B cell (primary cell): ENCODE results near the gene RREB1. TPM values are rescaled to one million over a fixed set of nuclear protein-coding genes. Genes with fewer than 3 reads are reported as not detected.

Experiments used
- ATAC-seq: fragments of 200-7000 bp; cut with Tn5 transposase; one replicate; pipeline ENCODE4 v1.10.0; 2021; ENCODE audit warnings: low read depth, mild to moderate bottlenecking, moderate number of reproducible peaks, moderate library complexity
- CTCF ChIA-PET: fragments of 350-600 bp; sonication (Branson Sonifier 250); formaldehyde crosslinking; loops from one replicate; lab custom pipeline; 2021; ENCODE audit warnings: antibody characterized with exemption, inconsistent platforms; lab: Charles Lee
- POLR2A ChIA-PET: fragments of 350-600 bp; sonication (Branson Sonifier 250); formaldehyde crosslinking; loops from one replicate; lab custom pipeline; 2021; ENCODE audit warnings: antibody characterized with exemption; lab: Charles Lee
- DNase-seq: peaks from one replicate; pipeline ENCODE4 v3.0.0; 2013
- H2AFZ ChIP-seq: 2 replicates; pipeline ENCODE4 v1.6.1; 2012; ENCODE audit warnings: mild to moderate bottlenecking, low read depth, low read length; ENCODE audit not compliant: insufficient read depth, poor library complexity, severe bottlenecking
- H3K27ac ChIP-seq, 2 donors: 1 replicate in 1 of 2; 2 replicates in 1 of 2; pipeline ENCODE4 v1.5.1; 2012 to 2013; ENCODE audit warnings: low read length in 2 of 2, mild to moderate bottlenecking in 2 of 2, moderate library complexity in 1 of 2
- H3K27me3 ChIP-seq, 4 experiments: fragments of 200-600 bp in 1 of 4; sonication (generic) in 1 of 4; replicated peaks in 1 of 4; 1 replicate in 2 of 4; 2 replicates in 2 of 4; pipeline versions ENCODE4 v1.6.1 to v1.7.0; 2013 to 2016; ENCODE audit warnings: low read length in 3 of 4, mild to moderate bottlenecking in 2 of 4, mixed read lengths in 1 of 4, moderate library complexity in 1 of 4; ENCODE audit not compliant: insufficient read depth in 4 of 4, control insufficient read depth in 3 of 4; ENCODE audit errors: control extremely low read depth in 1 of 4
- H3K36me3 ChIP-seq, 2 experiments: replicated peaks in 1 of 2; 1 replicate in 1 of 2; 2 replicates in 1 of 2; pipeline versions ENCODE4 v1.6.1 to v1.7.1; 2013; ENCODE audit warnings: low read length in 1 of 2; ENCODE audit not compliant: insufficient read depth in 2 of 2, control insufficient read depth in 1 of 2; ENCODE audit errors: control extremely low read depth in 1 of 2, extremely low read depth in 1 of 2
- H3K4me1 ChIP-seq, 2 donors: fragments of 200-600 bp in 1 of 2; sonication (generic) in 1 of 2; 1 replicate in 1 of 2; 2 replicates in 1 of 2; pipeline versions ENCODE4 v1.5.1 to v1.6.1; 2013 to 2017; ENCODE audit warnings: low read length in 2 of 2; ENCODE audit not compliant: control insufficient read depth in 2 of 2, insufficient read depth in 2 of 2
- H3K4me2 ChIP-seq: replicated peaks from 2 replicates; pipeline ENCODE3; 2012; ENCODE audit warnings: mild to moderate bottlenecking, low read depth, low read length; ENCODE audit not compliant: poor library complexity, severe bottlenecking
- H3K4me3 ChIP-seq, 5 experiments: fragments of 200-600 bp in 1 of 5; sonication (generic) in 1 of 5; 1 replicate in 3 of 5; 2 replicates in 2 of 5; pipeline versions ENCODE4 v1.5.1 to v1.7.0; 2011 to 2016; ENCODE audit warnings: low read length in 4 of 5, mild to moderate bottlenecking in 4 of 5, low read depth in 2 of 5, control low read depth in 1 of 5, moderate library complexity in 1 of 5; ENCODE audit not compliant: insufficient read depth in 1 of 5; ENCODE audit errors: control extremely low read depth in 1 of 5, extremely low read depth in 1 of 5
- H3K79me2 ChIP-seq: fragments of 200-600 bp; sonication (generic); one replicate; pipeline ENCODE4 v1.6.0; 2016; ENCODE audit warnings: low read length; ENCODE audit not compliant: control insufficient read depth, insufficient read depth
- H3K9ac ChIP-seq: fragments of 200-600 bp; sonication (generic); 2 replicates; pipeline ENCODE4 v1.6.1; 2017; ENCODE audit warnings: mild to moderate bottlenecking, low read length, moderate library complexity
- H3K9me3 ChIP-seq, 3 donors: one replicate each; pipeline versions ENCODE4 v1.6.1 to v1.7.1; 2013; ENCODE audit warnings: low read length in 2 of 3; ENCODE audit not compliant: control insufficient read depth in 2 of 3, insufficient read depth in 1 of 3; ENCODE audit errors: control extremely low read depth in 1 of 3
- H4K20me1 ChIP-seq: 2 replicates; pipeline ENCODE4 v1.6.0; 2012; ENCODE audit warnings: mild to moderate bottlenecking, low read length; ENCODE audit not compliant: insufficient read depth, control insufficient read depth, poor library complexity, severe bottlenecking
- H3K27ac Mint-ChIP-seq: one replicate; pipeline ENCODE4 v1.8.0; 2021; ENCODE audit warnings: mixed read lengths
- H3K27me3 Mint-ChIP-seq: one replicate; pipeline ENCODE4 v1.8.0; 2021; ENCODE audit warnings: mixed read lengths
- H3K4me1 Mint-ChIP-seq: one replicate; pipeline ENCODE4 v1.8.0; 2021; ENCODE audit warnings: mixed read lengths
- H3K4me3 Mint-ChIP-seq: one replicate; pipeline ENCODE4 v1.8.0; 2021; ENCODE audit warnings: mixed read lengths
- H3K9me3 Mint-ChIP-seq: one replicate; pipeline ENCODE4 v1.8.0; 2022; ENCODE audit warnings: mixed read lengths; ENCODE audit not compliant: insufficient read depth
- CTCF ChIP-seq: fragments of 200-600 bp; IDR thresholded peaks from one replicate; pipeline ENCODE4 v1.8.0; 2022; ENCODE audit warnings: antibody characterized with exemption, mild to moderate bottlenecking
- EZH2 ChIP-seq: IDR thresholded peaks from 2 replicates; pipeline ENCODE4 v1.6.1; 2012; ENCODE audit warnings: borderline replicate concordance, low read depth, mild to moderate bottlenecking, moderate library complexity, low read length; ENCODE audit not compliant: insufficient read depth, poor library complexity, severe bottlenecking
- WGBS: methylation state at CpG from one replicate; pipeline ENCODE4 v1.1.5; 2013; ENCODE audit warnings: missing lambda C conversion rate; ENCODE audit not compliant: insufficient coverage; 5-methylcytosine and 5-hydroxymethylcytosine counted together
- intact Hi-C: fragments of 100-400 bp; cut with micrococcal nuclease; formaldehyde crosslinking; loops from one replicate; pipeline ENCODE4 v1.10.0; 2022
- polyA plus RNA-seq: library from polyadenylated mRNA; depleted of rRNA; stranded (reverse); fragments of >200 nt; gene quantifications from 2 replicates; pipeline ENCODE4 v1.2.3, GENCODE V29; 2012
- total RNA-seq, 2 donors: library from RNA; stranded (reverse); fragments of 120-200 nt in 1 of 2; gene quantifications; 1 replicate in 1 of 2; 2 replicates in 1 of 2; pipeline versions ENCODE4 v1.2.3 to v1.2.4, GENCODE V29; 2013 to 2022

The RREB1 gene
- total and polyA plus RNA-seq, 2 donors (not counting 1 experiment from before 2014, with no cell fraction given) = 10.4 to 58.6 TPM

GRCh38 chr6:7110092-7110792 lies 2.5 kb downstream of the RREB1 start:
- TF ChIP-seq CTCF (no peak), EZH2 (no peak)
- Mint-ChIP-seq H3K27ac (peak overlapping the region; percentile 91), H3K4me3 (peak overlapping the region; percentile 94), H3K4me1 (peaks cover 62% of the 10 kb centered on the region), H3K27me3 (no peaks in the 10 kb centered on the region), H3K9me3 (no peaks in the 10 kb centered on the region)
- ATAC-seq (no peak), DNase-seq (no peak)
- H3K4me3 ChIP-seq = peak overlapping the region in 1 of 5 experiments; percentile 98
- H3K9ac ChIP-seq = no peak overlapping the region
- peak overlapping the region; percentile 94 for H2AFZ ChIP-seq
- H3K27ac ChIP-seq = peak overlapping the region in 1 of 2 donors; percentile 88
- intact Hi-C loops = loop anchor here (5.0 kb wide), 1 partner anchor 523 kb away; the partner anchor contains the start of gene LY86
- no peaks in the 10 kb centered on the region for H3K27me3 ChIP-seq
- H3K36me3 ChIP-seq = no peaks in the 10 kb centered on the region
- H3K79me2 ChIP-seq = peaks cover 84% of the 10 kb centered on the region
- peak overlapping the region; percentile 80 for H3K4me2 ChIP-seq
- no CpG with 5 or more reads among the region's 6 CpGs for whole genome bisulfite sequencing
- ChIA-PET CTCF (interaction anchor here (1.0 to 1.5 kb wide), 3 partner anchors 23 to 133 kb away, joined by 3 to 4 read pairs (median 4); no protein-coding TSS in a partner anchor), POLR2A (interaction anchor here (0.6 to 1.4 kb wide), 4 partner anchors 24 to 129 kb away, joined by 3 to 11 read pairs (median 4); no protein-coding TSS in a partner anchor)
- H3K9me3 ChIP-seq = no peaks in the 10 kb centered on the region
- peaks cover 2% of the 10 kb centered on the region for H4K20me1 ChIP-seq
- H3K4me1 ChIP-seq = peaks cover 38 to 39% of the 10 kb centered on the region in 2 donors
